Astrocyte (in vitro differentiated cells and primary cell): ENCODE measurements around the gene ZNF784. TPM values are rescaled to one million over a fixed set of nuclear protein-coding genes. Genes with fewer than 3 reads are reported as not detected.
"Not testable (repeated sequence)": the region's sequence is repeated elsewhere in the genome, so short reads cannot be mapped to it uniquely, and the experiment has no call there.

Experiments used
- DNase-seq: peaks from one replicate; pipeline ENCODE4 v3.0.0-alpha.2; 2010; ENCODE audit warnings: low read depth
- FAIRE-seq: peaks from 2 replicates; lab custom pipeline; 2011; peaks lifted over from hg19 to GRCh38; lab: Jason Lieb, UNC
- H2AFZ ChIP-seq: 2 replicates; pipeline ENCODE4 v1.6.0; 2012; ENCODE audit warnings: low read depth, low read length, inconsistent platforms
- H3K27ac ChIP-seq: 2 replicates; pipeline ENCODE4 v1.5.1; 2011; ENCODE audit warnings: low read depth, low read length, inconsistent platforms
- H3K27me3 ChIP-seq: 2 replicates; pipeline ENCODE4 v1.6.0; 2011; ENCODE audit warnings: low read length, inconsistent platforms; ENCODE audit not compliant: insufficient read depth
- H3K36me3 ChIP-seq: 2 replicates; pipeline ENCODE4 v1.5.1; 2011; ENCODE audit warnings: low read length, inconsistent platforms; ENCODE audit not compliant: insufficient read depth
- H3K4me1 ChIP-seq: 2 replicates; pipeline ENCODE4 v1.5.1; 2011; ENCODE audit warnings: low read length, inconsistent platforms; ENCODE audit not compliant: insufficient read depth
- H3K4me2 ChIP-seq: 2 replicates; pipeline ENCODE4 v1.6.0; 2012; ENCODE audit warnings: low read length, inconsistent platforms
- H3K4me3 ChIP-seq: 2 replicates; pipeline ENCODE4 v1.5.1; 2011; ENCODE audit warnings: low read depth, mild to moderate bottlenecking, low read length, inconsistent platforms; ENCODE audit not compliant: insufficient read depth
- H3K79me2 ChIP-seq: 2 replicates; pipeline ENCODE4 v1.6.0; 2012; ENCODE audit warnings: mild to moderate bottlenecking, low read length, inconsistent platforms; ENCODE audit not compliant: insufficient read depth
- H3K9ac ChIP-seq: 2 replicates; pipeline ENCODE4 v1.6.0; 2012; ENCODE audit warnings: mild to moderate bottlenecking, low read length, inconsistent platforms
- H3K9me3 ChIP-seq: 2 replicates; pipeline ENCODE4 v1.5.1; 2012; ENCODE audit warnings: low read depth, mild to moderate bottlenecking, low read length, inconsistent platforms; ENCODE audit not compliant: insufficient read depth
- H4K20me1 ChIP-seq: 2 replicates; pipeline ENCODE4 v1.6.0; 2012; ENCODE audit warnings: low read length, inconsistent platforms; ENCODE audit not compliant: insufficient read depth
- H3K27ac Mint-ChIP-seq: one replicate; pipeline ENCODE4 v1.8.0; 2021; ENCODE audit warnings: mild to moderate bottlenecking, mixed read lengths; ENCODE audit not compliant: unreplicated experiment
- H3K27me3 Mint-ChIP-seq: one replicate; pipeline ENCODE4 v1.8.0; 2021; ENCODE audit warnings: low read depth, mixed read lengths; ENCODE audit not compliant: unreplicated experiment
- H3K36me3 Mint-ChIP-seq: one replicate; pipeline ENCODE4 v1.8.0; 2021; ENCODE audit warnings: low read depth, mixed read lengths; ENCODE audit not compliant: unreplicated experiment
- H3K4me1 Mint-ChIP-seq: one replicate; pipeline ENCODE4 v1.8.0; 2021; ENCODE audit warnings: low read depth, mixed read lengths; ENCODE audit not compliant: unreplicated experiment
- H3K4me3 Mint-ChIP-seq: one replicate; pipeline ENCODE4 v1.8.0; 2021; ENCODE audit warnings: mild to moderate bottlenecking, moderate library complexity, mixed read lengths; ENCODE audit not compliant: unreplicated experiment
- H3K9me3 Mint-ChIP-seq: one replicate; pipeline ENCODE4 v1.8.0; 2021; ENCODE audit warnings: mild to moderate bottlenecking, mixed read lengths; ENCODE audit not compliant: unreplicated experiment
- CTCF ChIP-seq: IDR thresholded peaks from 2 replicates; pipeline ENCODE4 v1.5.1; 2011; ENCODE audit warnings: low read depth, mild to moderate bottlenecking, inconsistent platforms, low read length, moderate library complexity; ENCODE audit not compliant: insufficient read depth
- EZH2 ChIP-seq: IDR thresholded peaks from 2 replicates; pipeline ENCODE4 v1.6.1; 2012; ENCODE audit warnings: mild to moderate bottlenecking, low read length, inconsistent platforms; ENCODE audit not compliant: insufficient read depth
- total RNA-seq: library from RNA; stranded (reverse); gene quantifications from 2 replicates; pipeline ENCODE4 v1.2.1, GENCODE V29; 2021

The ZNF784 gene
- total RNA-seq, 1 donor from 2014 or later = 5.3 TPM

GRCh38 chr19:55585658-55586339 is 38.6 kb downstream of the ZNF784 start:
- H3K9ac ChIP-seq = peak overlapping the region; percentile 70
- H3K4me3 ChIP-seq = peak overlapping the region; percentile 41
- H3K36me3 Mint-ChIP-seq = no peaks in the 10 kb centered on the region
- H2AFZ ChIP-seq = peak overlapping the region; percentile 91
- H4K20me1 ChIP-seq = no peaks in the 10 kb centered on the region
- peaks cover 4% of the 10 kb centered on the region for H3K79me2 ChIP-seq
- H3K27me3 Mint-ChIP-seq = no peaks in the 10 kb centered on the region
- H3K4me1 ChIP-seq = peaks cover 21% of the 10 kb centered on the region
- peak overlapping the region; percentile 82 for H3K27ac Mint-ChIP-seq
- FAIRE-seq (no peak), DNase-seq (peak; percentile 63)
- peak overlapping the region; percentile 60 for H3K4me3 Mint-ChIP-seq
- H3K4me2 ChIP-seq = peak overlapping the region; percentile 88
- no peaks in the 10 kb centered on the region for H3K9me3 Mint-ChIP-seq
- peaks cover 27% of the 10 kb centered on the region for H3K4me1 Mint-ChIP-seq
- H3K9me3 ChIP-seq = no peaks in the 10 kb centered on the region
- H3K27ac ChIP-seq = no peak overlapping the region
- no peak for TF ChIP-seq CTCF
- TF ChIP-seq EZH2 = no peak
- no peaks in the 10 kb centered on the region for H3K36me3 ChIP-seq
- H3K27me3 ChIP-seq = no peaks in the 10 kb centered on the region

- Histone ChIP-seq H3K4me1 (peaks cover 21% of the 10 kb centered on the region), H2AFZ (no peak overlapping the region), H3K4me2 (peak overlapping the region; percentile 88), H3K9me3 (no peaks in the 10 kb centered on the region), H3K9ac (no peak overlapping the region), H4K20me1 (peaks cover 1% of the 10 kb centered on the region), H3K27ac (no peak overlapping the region), H3K79me2 (peaks cover 13% of the 10 kb centered on the region), H3K4me3 (no peak overlapping the region), H3K27me3 (no peaks in the 10 kb centered on the region), H3K36me3 (no peaks in the 10 kb centered on the region)
- Mint-ChIP-seq H3K27me3 (no peaks in the 10 kb centered on the region), H3K9me3 (no peaks in the 10 kb centered on the region), H3K4me1 (peaks cover 27% of the 10 kb centered on the region), H3K4me3 (no peak overlapping the region), H3K27ac (peak overlapping the region; percentile 82), H3K36me3 (no peaks in the 10 kb centered on the region)
- no peak for FAIRE-seq
- no peak for TF ChIP-seq EZH2
- no peak for TF ChIP-seq CTCF
- no peak for DNase-seq
Observed at GRCh38 chr19:55584871-55585270, 39.5 kb downstream of the ZNF784 start.

- not testable (repeated sequence) for H3K27ac ChIP-seq, H3K4me2 ChIP-seq, H2AFZ ChIP-seq, H3K27me3 Mint-ChIP-seq, H4K20me1 ChIP-seq, H3K27me3 ChIP-seq, H3K36me3 ChIP-seq, H3K9me3 Mint-ChIP-seq, H3K4me3 Mint-ChIP-seq, H3K36me3 Mint-ChIP-seq, DNase-seq, H3K9me3 ChIP-seq, H3K27ac Mint-ChIP-seq, H3K9ac ChIP-seq, FAIRE-seq, H3K4me3 ChIP-seq
- H3K4me1 Mint-ChIP-seq = peaks cover 31% of the 10 kb centered on the region
- Histone ChIP-seq H3K4me1 (peaks cover 21% of the 10 kb centered on the region), H3K79me2 (peaks cover 22% of the 10 kb centered on the region)
Observed at GRCh38 chr19:55583897-55584296, 40.5 kb downstream of the ZNF784 start.

DNA sequence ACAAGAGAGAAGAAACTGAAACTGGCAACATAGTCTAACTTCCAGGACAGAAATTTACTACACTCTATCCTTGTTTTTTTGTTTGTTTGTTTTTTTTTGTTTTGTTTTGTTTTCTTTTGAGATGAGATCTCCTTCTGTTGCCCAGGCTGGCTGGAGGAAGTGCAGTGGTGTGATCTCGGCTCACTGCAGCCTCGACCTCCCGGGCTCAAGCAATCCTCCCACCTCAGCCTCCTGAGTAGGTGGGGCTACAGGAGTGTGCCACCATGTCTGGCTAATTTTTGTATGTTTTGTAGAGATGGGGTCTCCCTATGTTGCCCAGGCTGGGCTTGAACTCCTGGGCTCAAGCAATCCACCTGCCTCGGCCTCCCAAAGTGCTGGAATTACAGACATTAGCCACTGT is 42.1 kb downstream of the ZNF784 start:
- peaks cover 27% of the 10 kb centered on the region for H3K79me2 ChIP-seq
- H3K36me3 Mint-ChIP-seq, H3K27me3 Mint-ChIP-seq, H3K9me3 ChIP-seq, H3K4me2 ChIP-seq, H4K20me1 ChIP-seq, FAIRE-seq, H3K36me3 ChIP-seq, H3K27ac ChIP-seq, H3K27me3 ChIP-seq, H3K4me3 ChIP-seq, H3K9ac ChIP-seq, DNase-seq, H3K9me3 Mint-ChIP-seq, H2AFZ ChIP-seq: not testable (repeated sequence)
- H3K27ac Mint-ChIP-seq = peak overlapping the region; percentile 48
- peaks cover 21% of the 10 kb centered on the region for H3K4me1 ChIP-seq
- H3K4me3 Mint-ChIP-seq = peak overlapping the region; percentile 96
- H3K4me1 Mint-ChIP-seq = peaks cover 31% of the 10 kb centered on the region
